B cell (primary cell): Measurements from ENCODE around the gene TBC1D1.

Experiments used
- EZH2 ChIP-seq: IDR thresholded peaks from 2 replicates; pipeline ENCODE4 v1.6.1; 2012; ENCODE audit warnings: borderline replicate concordance, low read depth, mild to moderate bottlenecking, moderate library complexity, low read length; ENCODE audit not compliant: insufficient read depth, poor library complexity, severe bottlenecking
- TF ChIP-seq, protein P1 (sequence below): fragments of 200-600 bp; IDR thresholded peaks from one replicate; pipeline ENCODE4 v1.8.0; 2022; ENCODE audit warnings: antibody characterized with exemption, mild to moderate bottlenecking

DNA sequence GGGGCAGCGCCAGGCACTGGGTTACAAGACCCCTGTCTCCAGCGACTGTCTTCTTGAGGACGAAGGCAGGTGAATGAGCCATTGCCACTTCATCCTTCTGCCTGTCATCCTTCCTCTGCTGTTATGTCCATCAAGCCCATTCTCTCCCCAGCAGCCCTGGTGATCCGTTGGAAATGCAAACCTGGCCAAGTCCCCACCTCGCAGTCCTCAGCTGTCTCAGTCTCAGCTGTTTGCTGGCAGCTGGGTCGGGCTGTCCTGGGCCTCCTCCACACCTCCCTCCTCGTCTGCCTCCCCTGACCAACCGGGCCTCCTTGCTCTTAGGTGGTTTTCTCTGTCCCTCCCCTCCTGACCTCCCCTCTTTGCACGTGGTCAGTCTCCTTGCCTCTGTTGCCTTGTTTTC, 107.3 kb downstream of the TBC1D1 start:
- TF ChIP-seq EZH2 = no peak
- TF ChIP-seq, protein P1, sequence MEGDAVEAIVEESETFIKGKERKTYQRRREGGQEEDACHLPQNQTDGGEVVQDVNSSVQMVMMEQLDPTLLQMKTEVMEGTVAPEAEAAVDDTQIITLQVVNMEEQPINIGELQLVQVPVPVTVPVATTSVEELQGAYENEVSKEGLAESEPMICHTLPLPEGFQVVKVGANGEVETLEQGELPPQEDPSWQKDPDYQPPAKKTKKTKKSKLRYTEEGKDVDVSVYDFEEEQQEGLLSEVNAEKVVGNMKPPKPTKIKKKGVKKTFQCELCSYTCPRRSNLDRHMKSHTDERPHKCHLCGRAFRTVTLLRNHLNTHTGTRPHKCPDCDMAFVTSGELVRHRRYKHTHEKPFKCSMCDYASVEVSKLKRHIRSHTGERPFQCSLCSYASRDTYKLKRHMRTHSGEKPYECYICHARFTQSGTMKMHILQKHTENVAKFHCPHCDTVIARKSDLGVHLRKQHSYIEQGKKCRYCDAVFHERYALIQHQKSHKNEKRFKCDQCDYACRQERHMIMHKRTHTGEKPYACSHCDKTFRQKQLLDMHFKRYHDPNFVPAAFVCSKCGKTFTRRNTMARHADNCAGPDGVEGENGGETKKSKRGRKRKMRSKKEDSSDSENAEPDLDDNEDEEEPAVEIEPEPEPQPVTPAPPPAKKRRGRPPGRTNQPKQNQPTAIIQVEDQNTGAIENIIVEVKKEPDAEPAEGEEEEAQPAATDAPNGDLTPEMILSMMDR = no peak
